Muscle layer of colon (tissue), 2 donors: ENCODE data around the gene AOPEP.

ENCODE experiments used
- H3K27ac ChIP-seq: one replicate; pipeline ENCODE4 v1.7.0; 2013; ENCODE audit warnings: low read depth, mild to moderate bottlenecking, low read length, moderate library complexity
- H3K27me3 ChIP-seq, 2 donors: one replicate each; pipeline ENCODE4 v1.7.0; 2013; ENCODE audit warnings: low read length in 2 of 2, mild to moderate bottlenecking in 2 of 2; ENCODE audit not compliant: insufficient read depth in 2 of 2, control insufficient read depth in 1 of 2
- H3K36me3 ChIP-seq: one replicate; pipeline ENCODE4 v1.7.0; 2013; ENCODE audit warnings: mild to moderate bottlenecking, low read length; ENCODE audit not compliant: insufficient read depth
- H3K4me1 ChIP-seq: one replicate; pipeline ENCODE4 v1.7.0; 2013; ENCODE audit warnings: mild to moderate bottlenecking, low read length; ENCODE audit not compliant: insufficient read depth
- H3K4me3 ChIP-seq, 2 donors: one replicate each; pipeline ENCODE4 v1.7.0; 2013; ENCODE audit warnings: low read length in 2 of 2, low read depth in 1 of 2, mild to moderate bottlenecking in 1 of 2, moderate library complexity in 1 of 2
- H3K9ac ChIP-seq: one replicate; pipeline ENCODE4 v1.7.0; 2013; ENCODE audit warnings: low read length
- H3K9me3 ChIP-seq: one replicate; pipeline ENCODE4 v1.7.0; 2013; ENCODE audit warnings: mild to moderate bottlenecking, low read length
- donor health status: abdominal sarcoma.
- donor health status: Adenocarcinoma of cecum.

Gene AOPEP

DNA sequence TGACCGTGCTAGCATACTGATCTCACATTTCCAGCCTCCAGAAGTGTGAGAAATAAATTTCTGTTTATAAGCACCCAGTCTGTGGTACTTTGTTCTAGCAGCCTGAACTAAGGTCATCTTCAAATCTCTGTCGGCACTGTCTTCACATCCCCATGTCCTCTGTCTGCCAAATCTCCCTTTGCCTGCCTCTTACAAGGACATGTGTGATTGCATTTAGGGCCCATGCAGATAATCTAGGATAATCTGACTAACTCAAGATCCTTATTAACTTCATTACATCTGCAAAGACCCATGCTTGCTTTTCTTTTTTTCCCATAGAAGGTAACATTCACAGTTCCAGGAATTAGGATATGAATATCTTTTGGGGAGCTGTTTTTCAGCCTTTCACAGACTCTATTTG, 132.7 kb downstream of the AOPEP start:
- Histone ChIP-seq H3K9ac (no peak overlapping the region), H3K4me3 (no peak overlapping the region), H3K27me3 (no peaks in the 10 kb centered on the region)

DNA sequence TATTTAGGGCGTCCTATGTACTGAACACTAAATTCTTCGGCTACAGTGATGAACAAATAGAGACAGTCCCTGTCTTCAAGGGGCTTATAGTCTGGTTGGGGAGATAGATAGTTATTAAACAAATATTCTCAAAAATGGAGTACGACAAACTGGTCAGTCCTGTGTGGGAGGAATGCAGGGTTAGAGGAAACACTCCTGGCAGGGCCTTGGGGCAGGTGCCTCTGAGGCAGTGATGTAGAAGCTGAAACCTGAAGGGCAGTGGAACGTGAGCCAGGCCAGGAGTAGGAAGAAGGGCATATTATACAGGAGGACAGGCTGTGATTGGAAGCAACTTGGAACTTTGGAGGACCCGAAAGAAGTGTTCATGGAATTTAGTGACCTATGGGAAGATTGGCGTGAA, 133.4 kb downstream of the AOPEP start:
- H3K4me3 ChIP-seq: no peak overlapping the region
- H3K9ac ChIP-seq: no peak overlapping the region
- no peaks in the 10 kb centered on the region for H3K27me3 ChIP-seq
- H3K9me3 ChIP-seq: no peaks in the 10 kb centered on the region
- H3K36me3 ChIP-seq: no peaks in the 10 kb centered on the region
- H3K4me1 ChIP-seq: peaks cover 8% of the 10 kb centered on the region
- H3K27ac ChIP-seq: no peak overlapping the region

More for the DNA sequence above, 132.7 kb downstream of the AOPEP start:
- no peak overlapping the region for H3K27ac ChIP-seq
- no peaks in the 10 kb centered on the region for H3K9me3 ChIP-seq
- peaks cover 7% of the 10 kb centered on the region for H3K4me1 ChIP-seq
- no peaks in the 10 kb centered on the region for H3K36me3 ChIP-seq

DNA sequence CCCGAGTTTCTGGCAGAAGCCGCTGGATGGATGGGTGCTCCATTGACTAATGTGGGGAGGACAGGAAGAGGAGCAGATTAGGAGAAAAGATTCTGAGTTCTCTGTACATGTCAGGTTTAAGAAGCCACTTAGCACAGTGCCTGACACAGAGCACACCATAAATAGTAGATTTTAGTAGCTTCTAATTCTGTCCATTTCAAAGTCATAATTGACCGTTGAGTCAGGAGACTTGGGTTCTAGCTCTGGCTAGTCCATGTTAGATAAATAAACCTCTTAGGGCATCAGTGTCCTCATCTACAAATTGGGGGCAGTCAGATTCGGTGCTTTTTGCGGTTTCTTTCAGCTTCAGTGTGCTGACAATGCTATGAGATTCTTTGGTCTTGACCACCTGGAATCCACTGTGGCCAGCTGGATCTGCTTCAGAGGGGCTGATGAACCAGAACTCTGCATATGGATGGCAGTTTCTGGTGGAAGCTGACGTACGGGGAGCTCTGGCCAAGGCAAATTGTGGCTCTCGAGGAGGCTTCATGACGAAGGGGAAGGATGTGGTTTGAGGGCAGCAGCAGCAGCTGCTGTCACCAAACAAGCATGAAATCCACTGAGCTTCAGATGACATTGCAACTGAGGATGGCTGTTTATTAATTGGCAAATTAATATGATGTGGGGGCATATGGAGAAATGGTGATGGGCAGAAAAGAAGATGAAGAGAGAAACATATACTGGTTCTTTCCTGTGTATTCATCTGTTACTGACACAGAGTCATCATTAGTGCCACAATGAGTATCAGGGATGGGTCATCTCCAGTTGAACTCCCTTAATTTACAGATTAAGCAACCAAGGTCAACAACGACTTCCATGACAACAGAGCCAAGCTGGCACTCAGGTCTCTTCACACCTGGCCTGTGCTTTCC, 134.4 kb downstream of the AOPEP start:
- no peaks in the 10 kb centered on the region for H3K36me3 ChIP-seq
- no peak overlapping the region for H3K4me3 ChIP-seq
- H3K4me1 ChIP-seq: peaks cover 15% of the 10 kb centered on the region
- H3K9me3 ChIP-seq: no peaks in the 10 kb centered on the region
- no peak overlapping the region for H3K27ac ChIP-seq
- no peaks in the 10 kb centered on the region for H3K27me3 ChIP-seq
- no peak overlapping the region for H3K9ac ChIP-seq

DNA sequence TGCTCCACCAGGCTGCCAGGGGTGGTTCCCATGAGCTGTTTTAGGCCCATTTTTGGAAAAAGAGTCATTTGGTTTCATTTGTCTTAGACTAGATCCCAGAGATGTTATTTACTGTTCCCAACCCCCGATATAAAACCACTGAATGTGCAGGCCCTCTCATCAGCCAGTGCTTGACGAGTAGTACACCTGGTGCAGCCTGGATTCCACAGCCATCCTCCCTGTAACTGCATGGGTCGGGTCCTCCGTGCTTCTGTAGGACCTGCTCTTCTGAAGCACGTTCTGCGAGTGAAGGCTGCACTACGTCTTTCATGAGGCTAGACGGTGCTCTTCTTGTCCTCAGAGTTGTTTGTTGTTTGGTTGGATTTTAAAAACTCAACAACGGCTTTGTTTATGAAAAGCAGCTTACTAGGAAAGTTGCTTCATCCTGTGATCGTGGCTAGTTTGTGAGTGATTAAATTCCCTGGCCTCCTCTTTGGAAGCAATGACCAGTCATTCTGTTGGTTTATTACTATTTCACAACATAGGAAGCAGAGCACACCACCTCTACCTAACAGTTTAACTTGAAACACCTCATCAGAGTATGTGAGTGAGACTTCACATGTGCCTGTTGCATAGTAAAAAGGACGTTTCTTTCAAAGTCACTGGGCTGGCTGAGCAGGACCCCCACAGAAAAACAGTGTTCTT, 135.2 kb downstream of the AOPEP start:
- Histone ChIP-seq H3K9me3 (no peaks in the 10 kb centered on the region), H3K4me3 (no peak overlapping the region), H3K27ac (no peak overlapping the region), H3K4me1 (peaks cover 23% of the 10 kb centered on the region), H3K36me3 (no peaks in the 10 kb centered on the region), H3K9ac (no peak overlapping the region), H3K27me3 (no peaks in the 10 kb centered on the region)

DNA sequence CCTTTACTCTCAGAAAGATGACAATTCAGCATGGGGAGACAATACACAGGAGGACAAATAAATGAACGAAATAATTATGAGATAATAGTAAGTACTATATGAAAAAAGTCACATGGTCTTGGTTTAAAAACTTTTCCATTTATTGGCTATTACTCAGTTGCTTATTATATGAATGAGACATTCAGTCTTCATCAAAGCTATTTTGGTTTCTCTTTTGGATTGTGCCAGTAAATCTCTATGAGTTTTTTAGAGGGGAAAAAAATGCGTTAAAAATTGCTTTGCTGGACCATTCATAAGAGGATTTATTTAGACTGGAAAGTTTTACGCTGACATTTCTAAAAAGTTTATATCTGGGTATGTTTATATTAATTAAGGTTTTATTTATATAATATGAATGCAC, 137.7 kb downstream of the AOPEP start:
- Histone ChIP-seq H3K4me1 (peaks cover 43% of the 10 kb centered on the region), H3K4me3 (no peak overlapping the region), H3K9me3 (no peaks in the 10 kb centered on the region), H3K36me3 (no peaks in the 10 kb centered on the region), H3K27me3 (no peaks in the 10 kb centered on the region), H3K27ac (peak overlapping the region; percentile 52), H3K9ac (no peak overlapping the region)

DNA sequence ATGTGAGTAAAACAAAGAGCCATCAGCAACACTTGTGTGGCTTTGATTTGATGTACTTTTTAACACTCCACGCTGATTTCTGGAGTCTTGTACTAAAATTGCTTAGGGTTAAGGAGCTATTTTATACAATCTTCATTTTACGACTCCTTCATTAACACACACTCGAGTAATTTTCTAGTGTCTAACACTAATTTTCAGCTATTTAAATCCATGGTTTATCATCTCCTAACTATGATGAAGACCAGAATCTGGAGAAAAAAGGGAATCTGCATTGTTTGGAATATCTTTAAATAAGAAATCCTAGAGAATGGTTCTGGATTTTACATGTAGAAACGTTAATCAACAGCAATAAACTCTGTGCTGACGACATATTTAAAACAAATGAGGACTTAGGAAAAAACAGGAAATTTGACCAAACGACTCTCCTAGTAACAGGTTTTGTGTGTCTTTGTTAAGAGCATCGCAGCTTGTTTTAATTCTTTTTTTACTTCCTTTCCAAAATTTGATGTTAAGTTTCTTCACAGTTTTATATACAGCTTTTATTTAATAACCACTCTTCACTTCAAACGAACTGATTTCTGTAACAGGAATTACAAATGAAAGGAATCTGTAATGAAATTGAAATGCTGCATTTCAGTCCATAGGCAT, 138.5 kb downstream of the AOPEP start:
- H3K4me3 ChIP-seq: peak overlapping the region in 1 of 2 donors; percentile 26
- peak overlapping the region; percentile 21 for H3K9ac ChIP-seq
- no peaks in the 10 kb centered on the region for H3K9me3 ChIP-seq
- H3K27me3 ChIP-seq: no peaks in the 10 kb centered on the region
- no peaks in the 10 kb centered on the region for H3K36me3 ChIP-seq
- peaks cover 43% of the 10 kb centered on the region for H3K4me1 ChIP-seq
- H3K27ac ChIP-seq: peak overlapping the region; percentile 21

DNA sequence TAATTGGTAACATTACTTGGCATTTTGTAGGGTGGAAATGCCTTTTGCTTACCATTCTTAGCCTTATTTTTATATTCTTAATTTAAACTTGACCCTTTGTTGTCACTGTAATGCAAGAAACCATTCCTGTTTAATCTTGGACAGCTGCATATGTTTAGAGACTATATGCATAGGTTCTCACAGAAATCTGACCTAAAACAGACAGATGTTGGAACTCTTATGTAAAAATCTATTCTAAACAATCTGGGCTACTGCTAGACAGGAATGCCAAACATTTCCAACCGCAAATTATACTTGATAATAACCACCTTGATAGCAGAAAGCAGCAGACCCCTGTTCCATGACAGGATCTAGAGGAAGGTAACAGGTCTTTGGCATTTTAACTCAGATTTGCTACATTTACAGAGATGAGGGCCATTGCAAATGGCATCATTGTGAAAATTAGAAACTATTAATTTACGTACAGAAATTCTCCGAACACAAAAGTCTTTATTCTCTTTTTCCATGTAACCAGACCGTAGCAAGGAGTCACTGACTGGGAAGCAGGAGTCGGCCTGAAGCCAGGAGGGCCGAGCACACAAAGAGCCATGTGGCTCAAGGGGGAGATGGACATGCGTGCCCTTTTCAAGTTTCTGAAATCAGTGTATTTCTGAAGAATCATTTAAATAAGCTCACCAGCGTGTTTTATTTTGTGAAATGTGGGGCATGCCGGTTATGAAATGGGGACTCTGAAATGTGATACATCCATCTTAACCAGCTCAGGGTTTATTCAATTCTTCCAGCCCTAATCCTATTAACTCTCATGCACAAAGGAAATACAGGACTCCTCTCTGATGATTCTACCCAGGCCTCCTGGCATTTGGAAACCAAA, 139.3 kb downstream of the AOPEP start:
- peak overlapping the region; percentile 59 for H3K27ac ChIP-seq
- no peaks in the 10 kb centered on the region for H3K36me3 ChIP-seq
- no peaks in the 10 kb centered on the region for H3K9me3 ChIP-seq
- H3K4me3 ChIP-seq: peak overlapping the region in 1 of 2 donors; percentile 26
- H3K27me3 ChIP-seq: no peaks in the 10 kb centered on the region
- peak overlapping the region; percentile 21 for H3K9ac ChIP-seq
- H3K4me1 ChIP-seq: peaks cover 43% of the 10 kb centered on the region

DNA sequence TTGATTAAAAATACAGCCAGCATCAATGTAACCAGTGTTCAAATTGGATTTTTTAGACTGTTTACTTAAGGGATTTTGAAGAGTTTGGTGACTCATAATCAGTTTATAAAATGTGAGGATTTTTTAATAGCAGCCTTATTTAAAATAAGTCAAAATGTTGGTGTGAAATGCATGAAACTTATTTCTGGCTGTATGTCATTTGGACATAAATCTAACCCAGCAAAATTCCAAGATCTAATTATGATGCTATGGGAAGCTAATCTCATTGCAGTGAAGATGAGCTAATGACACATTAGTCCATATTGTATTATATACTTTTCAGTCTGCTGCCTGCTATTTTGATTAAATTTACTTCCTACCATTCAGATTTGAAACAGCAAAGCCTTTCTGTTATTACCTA, 140.3 kb downstream of the AOPEP start:
- Histone ChIP-seq H3K27ac (peak overlapping the region; percentile 59), H3K4me3 (peak overlapping the region in 1 of 2 donors; percentile 24), H3K9ac (peak overlapping the region; percentile 66), H3K36me3 (no peaks in the 10 kb centered on the region), H3K27me3 (no peaks in the 10 kb centered on the region), H3K4me1 (peaks cover 43% of the 10 kb centered on the region), H3K9me3 (no peaks in the 10 kb centered on the region)

DNA sequence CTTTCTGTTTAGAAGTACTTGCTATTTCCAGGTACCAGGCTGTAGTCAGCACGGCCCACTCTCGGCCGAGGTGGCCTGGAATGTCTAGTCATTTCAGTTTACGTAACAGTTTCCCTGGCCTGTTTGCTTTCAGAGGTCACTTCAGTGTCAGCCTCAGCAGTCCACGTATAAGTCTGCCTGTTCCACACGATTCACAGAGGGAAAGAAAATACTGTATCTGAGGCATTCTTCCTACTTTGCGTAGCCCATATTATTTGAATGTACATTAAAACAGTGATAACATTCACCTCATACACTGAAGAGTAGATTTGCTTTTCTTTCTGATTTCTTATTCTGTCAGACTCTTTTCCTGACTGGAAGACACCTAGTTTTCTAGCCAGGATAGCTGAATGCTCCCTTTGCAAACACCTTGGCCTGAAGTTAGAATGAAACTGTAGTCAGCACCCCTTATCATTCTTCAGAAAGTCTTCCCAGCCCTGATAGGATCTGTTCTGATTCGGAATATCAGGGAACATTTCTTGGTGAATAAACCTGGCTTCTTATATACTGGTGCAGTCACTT, 140.9 kb downstream of the AOPEP start:
- H3K9me3 ChIP-seq: no peaks in the 10 kb centered on the region
- H3K36me3 ChIP-seq: no peaks in the 10 kb centered on the region
- H3K27me3 ChIP-seq: no peaks in the 10 kb centered on the region
- H3K9ac ChIP-seq: peak overlapping the region; percentile 66
- peak overlapping the region; percentile 63 for H3K27ac ChIP-seq
- H3K4me3 ChIP-seq: peak overlapping the region in 1 of 2 donors; percentile 24
- H3K4me1 ChIP-seq: peaks cover 43% of the 10 kb centered on the region

DNA sequence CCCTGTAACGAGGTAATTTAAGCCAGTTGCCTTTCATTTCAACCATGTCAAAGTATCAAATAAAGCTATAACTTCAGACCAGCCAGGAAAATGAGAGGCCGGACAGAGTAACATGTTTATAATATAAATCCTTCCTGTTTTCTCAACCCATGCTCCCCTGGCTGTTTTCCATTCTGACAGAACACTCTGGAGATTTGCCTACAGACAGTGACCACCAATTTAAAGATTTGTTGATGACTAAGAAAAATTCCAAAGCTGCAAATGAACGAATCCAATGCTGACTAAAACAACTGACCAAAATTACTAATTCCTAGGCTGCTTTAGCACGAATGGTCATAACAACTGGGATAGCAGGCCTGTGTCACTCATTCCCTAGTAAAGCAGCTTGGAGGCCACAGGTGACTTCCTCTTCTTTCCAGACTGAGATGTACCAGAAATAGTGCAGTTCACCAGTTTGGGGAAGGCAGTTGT, 141.4 kb downstream of the AOPEP start:
- no peaks in the 10 kb centered on the region for H3K27me3 ChIP-seq
- no peaks in the 10 kb centered on the region for H3K9me3 ChIP-seq
- H3K27ac ChIP-seq: peak overlapping the region; percentile 63
- H3K9ac ChIP-seq: peak overlapping the region; percentile 66
- H3K4me3 ChIP-seq: peak overlapping the region in 1 of 2 donors; percentile 24
- H3K36me3 ChIP-seq: no peaks in the 10 kb centered on the region
- H3K4me1 ChIP-seq: peaks cover 47% of the 10 kb centered on the region
